GM18868 (cell line): ENCODE results near the gene CRYZ.
"Not testable (repeated sequence)": the region's sequence is repeated elsewhere in the genome, so short reads cannot be mapped to it uniquely, and the experiment has no call there.

ENCODE experiments used
- ATAC-seq: cut with Tn5 transposase; IDR thresholded peaks from one replicate; pipeline ENCODE4 v1.9.1; 2021; ENCODE audit warnings: mild to moderate bottlenecking, moderate library complexity; ENCODE audit not compliant: unreplicated experiment

The CRYZ gene

GRCh38 chr1:74681851-74682250 lies 51.0 kb downstream of the CRYZ start:
- ATAC-seq, result peak; percentile 0

- ATAC-seq, result peak; percentile 92
Measured at GRCh38 chr1:74681449-74681848, 51.4 kb downstream of the CRYZ start.

DNA sequence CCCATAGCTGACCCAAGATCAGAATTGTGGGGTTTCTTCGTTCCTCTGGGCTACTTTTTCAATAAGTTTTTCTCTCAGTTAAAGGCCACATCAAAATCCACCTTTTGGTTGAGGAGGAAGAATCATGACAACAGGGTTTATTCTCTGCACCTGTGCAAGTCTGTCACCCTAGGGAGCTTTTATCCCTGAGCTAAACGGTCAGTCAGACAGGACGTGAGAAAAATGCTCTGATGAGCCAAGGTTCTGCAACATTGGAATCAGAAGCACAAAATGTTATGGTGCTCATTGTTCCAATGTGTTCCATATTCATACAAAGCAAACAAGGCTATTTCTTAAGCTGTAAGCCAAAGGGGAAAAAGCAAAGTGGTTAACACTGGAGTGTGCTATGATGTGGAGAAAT lies 51.8 kb downstream of the CRYZ start:
- ATAC-seq, result peak; percentile 36

DNA sequence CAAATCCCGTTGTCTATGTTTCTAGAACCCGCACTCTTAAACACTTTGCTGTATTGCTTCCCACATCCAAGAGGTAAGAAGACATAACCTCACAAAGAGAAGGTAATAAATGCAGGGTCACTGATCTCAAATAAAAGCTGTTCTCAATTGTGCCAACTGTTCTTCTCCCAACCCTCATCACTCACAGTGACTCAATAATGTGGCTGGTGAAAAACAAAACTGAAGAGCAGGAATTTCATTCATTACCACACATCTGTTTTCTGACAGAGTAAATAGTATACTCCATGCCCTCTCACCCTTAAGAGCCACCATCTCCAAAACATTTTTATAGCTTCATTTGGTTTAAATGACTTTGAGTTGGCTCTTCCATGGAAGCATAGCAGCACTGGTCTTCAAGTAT lies 53.0 kb downstream of the CRYZ start:
- no peak for ATAC-seq

- no peak for ATAC-seq
Measured at GRCh38 chr1:74677926-74678325, 54.9 kb downstream of the CRYZ start.

- peak; percentile 35 for ATAC-seq
Measured at GRCh38 chr1:74674278-74675048, 58.4 kb downstream of the CRYZ start.

GRCh38 chr1:74673351-74674111 lies 59.3 kb downstream of the CRYZ start, which contains the start of gene ERICH3:
Gene ERICH3, minus strand, starts transcription at chr1:74673792. Its CDS starts 273 bp downstream, at chr1:74673519.
- ATAC-seq, result peak; percentile 60

GRCh38 chr1:74670866-74671265 lies 62.0 kb downstream of the CRYZ start:
- ATAC-seq, result not testable (repeated sequence)
